HepG2 (cell line): ENCODE results near the gene CTSA. TPM values are rescaled to one million over a fixed set of nuclear protein-coding genes. Genes with fewer than 3 reads are reported as not detected.

Experiments used
- ATRX ChIP-seq: sonication (generic); formaldehyde crosslinking; IDR thresholded peaks from 2 replicates; pipeline ENCODE4 v1.4.0; 2020; ENCODE audit warnings: missing genetic modification reagents, borderline replicate concordance
- BCL6 ChIP-seq: IDR thresholded peaks from 2 replicates; pipeline ENCODE4 v1.6.1; 2016; ENCODE audit warnings: missing genetic modification reagents, missing compliant biosample characterization
- EZH2 ChIP-seq: conservative IDR thresholded peaks from 2 replicates; pipeline ENCODE4 v1.6.1; 2012; ENCODE audit warnings: mild to moderate bottlenecking, low read depth, low read length, moderate library complexity
- FOXJ3 ChIP-seq: sonication (generic); formaldehyde crosslinking; IDR thresholded peaks from 2 replicates; pipeline ENCODE4 v1.4.0; 2020; ENCODE audit warnings: missing genetic modification reagents, mild to moderate bottlenecking, borderline replicate concordance
- GATAD1 ChIP-seq: IDR thresholded peaks from 2 replicates; pipeline ENCODE4 v1.6.1; 2016; ENCODE audit warnings: missing genetic modification reagents, missing compliant biosample characterization
- GLI4 ChIP-seq: sonication (generic); formaldehyde crosslinking; IDR thresholded peaks from 2 replicates; pipeline ENCODE4 v1.5.1; 2020; ENCODE audit warnings: missing genetic modification reagents, mild to moderate bottlenecking, moderate library complexity, borderline replicate concordance
- SKI ChIP-seq: fragments of 450-650 bp; IDR thresholded peaks from one replicate; pipeline ENCODE4 v1.6.1; 2018; ENCODE audit warnings: mild to moderate bottlenecking; ENCODE audit not compliant: partially characterized antibody
- U2AF1 ChIP-seq: fragments of 200-400 bp; formaldehyde crosslinking; optimal IDR thresholded peaks from 2 replicates; pipeline ENCODE3; 2017; ENCODE audit warnings: mild to moderate bottlenecking, low read depth, low read length
- ZMYM3 ChIP-seq: sonication (generic); formaldehyde crosslinking; IDR thresholded peaks from 2 replicates; pipeline ENCODE4 v1.5.1; 2020; ENCODE audit warnings: mild to moderate bottlenecking, missing genetic modification reagents
- ZNF850 ChIP-seq: sonication (generic); formaldehyde crosslinking; conservative IDR thresholded peaks from 2 replicates; pipeline ENCODE4 v1.9.0; 2021; ENCODE audit warnings: mild to moderate bottlenecking, missing genetic modification reagents
- polyA plus RNA-seq, 8 experiments: library from polyadenylated mRNA; depleted of rRNA in 3 of 8; stranded (reverse) in 7 of 8; unstranded in 1 of 8; fragments of >200 nt; fragmentation: Illumina TruSeq in 4 of 8; extraction: Trizol in 4 of 8; gene quantifications; 2 replicates each; pipeline versions ENCODE4 v1.2.1 to v1.2.3, GENCODE V29; 2011 to 2016; ENCODE audit warnings: low read depth in 4 of 8, missing spikeins in 1 of 8, mixed read lengths in 1 of 8; ENCODE audit not compliant: insufficient read depth in 1 of 8
- total RNA-seq, 5 experiments: library from RNA; depleted of rRNA; stranded (reverse); fragments of >200 nt; fragmentation: Illumina TruSeq; extraction: Trizol; gene quantifications; 2 replicates each; pipeline ENCODE4 v1.2.3, GENCODE V29; 2016; ENCODE audit warnings: low read depth in 1 of 5
- TF ChIP-seq, protein P1 (sequence below): sonication (generic); formaldehyde crosslinking; IDR thresholded peaks from one replicate; pipeline ENCODE4 v1.5.1; 2020; ENCODE audit warnings: mild to moderate bottlenecking, missing genetic modification reagents; ENCODE audit errors: not compliant biosample characterization
- TF ChIP-seq, protein P2 (sequence below): sonication (generic); formaldehyde crosslinking; IDR thresholded peaks from 2 replicates; pipeline ENCODE4 v1.4.0; 2020; ENCODE audit warnings: mild to moderate bottlenecking, missing genetic modification reagents
- TF ChIP-seq, protein P3 (sequence below): IDR thresholded peaks from 2 replicates; pipeline ENCODE4 v1.6.1; 2018; ENCODE audit warnings: missing genetic modification reagents
- TF ChIP-seq, protein P4 (sequence below): sonication (generic); formaldehyde crosslinking; IDR thresholded peaks from 2 replicates; pipeline ENCODE4 v1.5.0; 2020; ENCODE audit warnings: mild to moderate bottlenecking, missing genetic modification reagents

CTSA gene
- total and polyA plus RNA-seq, 2 of the 13 experiments (the other 11 are each of a cell fraction or from before 2014, with no cell fraction given), result 202 to 231 TPM

DNA sequence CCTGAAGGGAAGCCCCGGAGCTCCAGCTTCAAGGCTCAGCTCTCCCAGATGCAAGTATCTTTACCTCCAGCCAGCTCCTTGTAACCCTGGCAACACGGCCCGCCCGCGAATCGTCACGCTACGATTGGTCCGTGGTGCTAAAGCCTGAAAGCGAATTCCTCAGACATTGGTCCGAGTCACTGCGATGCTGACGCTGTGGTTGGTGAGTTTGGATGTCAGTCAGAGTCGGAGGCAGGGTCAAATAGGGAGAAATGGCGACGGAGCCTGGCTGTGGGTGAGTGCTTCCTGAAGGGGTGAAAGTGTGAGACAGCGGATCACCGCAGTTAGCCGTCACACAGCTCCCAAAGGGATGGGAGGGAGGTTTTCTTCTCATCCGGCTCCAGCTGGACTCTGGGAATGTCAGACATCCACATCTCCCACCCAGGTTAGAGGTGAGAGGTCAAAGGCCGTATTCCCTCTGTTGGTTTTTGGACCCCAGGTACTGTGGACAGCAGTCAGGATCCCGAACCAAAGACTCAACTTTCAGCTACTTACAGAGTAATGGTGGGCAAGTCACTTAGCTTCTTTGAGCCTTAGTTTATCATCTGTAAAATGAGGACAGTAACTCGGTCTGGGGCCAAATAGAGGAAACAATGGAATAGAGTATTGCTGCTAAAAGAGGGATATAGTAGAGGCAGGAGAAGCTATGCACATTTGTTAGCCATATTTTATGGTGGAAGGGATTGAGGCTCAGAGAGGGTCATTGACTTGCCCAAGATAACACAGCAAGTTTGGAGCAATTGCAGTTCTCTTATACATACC lies 9.9 kb upstream of the CTSA start, which contains the start of gene ZSWIM1 (continued):
- TF ChIP-seq, protein P1, sequence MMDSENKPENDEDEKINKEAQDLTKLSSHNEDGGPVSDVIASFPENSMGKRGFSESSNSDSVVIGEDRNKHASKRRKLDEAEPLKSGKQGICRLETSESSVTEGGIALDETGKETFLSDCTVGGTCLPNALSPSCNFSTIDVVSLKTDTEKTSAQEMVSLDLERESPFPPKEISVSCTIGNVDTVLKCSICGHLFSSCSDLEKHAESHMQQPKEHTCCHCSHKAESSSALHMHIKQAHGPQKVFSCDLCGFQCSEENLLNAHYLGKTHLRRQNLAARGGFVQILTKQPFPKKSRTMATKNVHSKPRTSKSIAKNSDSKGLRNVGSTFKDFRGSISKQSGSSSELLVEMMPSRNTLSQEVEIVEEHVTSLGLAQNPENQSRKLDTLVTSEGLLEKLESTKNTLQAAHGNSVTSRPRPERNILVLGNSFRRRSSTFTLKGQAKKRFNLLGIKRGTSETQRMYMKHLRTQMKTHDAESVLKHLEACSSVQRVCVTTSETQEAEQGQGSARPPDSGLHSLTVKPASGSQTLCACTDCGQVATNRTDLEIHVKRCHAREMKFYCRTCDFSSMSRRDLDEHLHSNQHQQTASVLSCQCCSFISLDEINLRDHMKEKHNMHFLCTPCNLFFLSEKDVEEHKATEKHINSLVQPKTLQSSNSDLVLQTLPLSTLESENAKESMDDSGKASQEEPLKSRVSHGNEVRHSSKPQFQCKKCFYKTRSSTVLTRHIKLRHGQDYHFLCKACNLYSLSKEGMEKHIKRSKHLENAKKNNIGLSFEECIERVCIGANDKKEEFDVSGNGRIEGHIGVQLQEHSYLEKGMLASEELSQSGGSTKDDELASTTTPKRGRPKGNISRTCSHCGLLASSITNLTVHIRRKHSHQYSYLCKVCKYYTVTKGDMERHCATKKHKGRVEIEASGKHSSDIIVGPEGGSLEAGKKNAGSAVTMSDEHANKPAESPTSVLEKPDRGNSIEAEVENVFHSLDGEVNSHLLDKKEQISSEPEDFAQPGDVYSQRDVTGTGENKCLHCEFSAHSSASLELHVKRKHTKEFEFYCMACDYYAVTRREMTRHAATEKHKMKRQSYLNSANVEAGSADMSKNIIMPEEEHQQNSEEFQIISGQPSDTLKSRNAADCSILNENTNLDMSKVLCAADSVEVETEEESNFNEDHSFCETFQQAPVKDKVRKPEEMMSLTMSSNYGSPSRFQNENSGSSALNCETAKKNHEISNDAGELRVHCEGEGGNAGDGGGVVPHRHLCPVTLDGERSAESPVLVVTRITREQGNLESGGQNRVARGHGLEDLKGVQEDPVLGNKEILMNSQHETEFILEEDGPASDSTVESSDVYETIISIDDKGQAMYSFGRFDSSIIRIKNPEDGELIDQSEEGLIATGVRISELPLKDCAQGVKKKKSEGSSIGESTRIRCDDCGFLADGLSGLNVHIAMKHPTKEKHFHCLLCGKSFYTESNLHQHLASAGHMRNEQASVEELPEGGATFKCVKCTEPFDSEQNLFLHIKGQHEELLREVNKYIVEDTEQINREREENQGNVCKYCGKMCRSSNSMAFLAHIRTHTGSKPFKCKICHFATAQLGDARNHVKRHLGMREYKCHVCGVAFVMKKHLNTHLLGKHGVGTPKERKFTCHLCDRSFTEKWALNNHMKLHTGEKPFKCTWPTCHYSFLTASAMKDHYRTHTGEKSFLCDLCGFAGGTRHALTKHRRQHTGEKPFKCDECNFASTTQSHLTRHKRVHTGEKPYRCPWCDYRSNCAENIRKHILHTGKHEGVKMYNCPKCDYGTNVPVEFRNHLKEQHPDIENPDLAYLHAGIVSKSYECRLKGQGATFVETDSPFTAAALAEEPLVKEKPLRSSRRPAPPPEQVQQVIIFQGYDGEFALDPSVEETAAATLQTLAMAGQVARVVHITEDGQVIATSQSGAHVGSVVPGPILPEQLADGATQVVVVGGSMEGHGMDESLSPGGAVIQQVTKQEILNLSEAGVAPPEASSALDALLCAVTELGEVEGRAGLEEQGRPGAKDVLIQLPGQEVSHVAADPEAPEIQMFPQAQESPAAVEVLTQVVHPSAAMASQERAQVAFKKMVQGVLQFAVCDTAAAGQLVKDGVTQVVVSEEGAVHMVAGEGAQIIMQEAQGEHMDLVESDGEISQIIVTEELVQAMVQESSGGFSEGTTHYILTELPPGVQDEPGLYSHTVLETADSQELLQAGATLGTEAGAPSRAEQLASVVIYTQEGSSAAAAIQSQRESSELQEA (CRISPR knock-in tag), result peak; percentile 66
- TF ChIP-seq, protein P2, sequence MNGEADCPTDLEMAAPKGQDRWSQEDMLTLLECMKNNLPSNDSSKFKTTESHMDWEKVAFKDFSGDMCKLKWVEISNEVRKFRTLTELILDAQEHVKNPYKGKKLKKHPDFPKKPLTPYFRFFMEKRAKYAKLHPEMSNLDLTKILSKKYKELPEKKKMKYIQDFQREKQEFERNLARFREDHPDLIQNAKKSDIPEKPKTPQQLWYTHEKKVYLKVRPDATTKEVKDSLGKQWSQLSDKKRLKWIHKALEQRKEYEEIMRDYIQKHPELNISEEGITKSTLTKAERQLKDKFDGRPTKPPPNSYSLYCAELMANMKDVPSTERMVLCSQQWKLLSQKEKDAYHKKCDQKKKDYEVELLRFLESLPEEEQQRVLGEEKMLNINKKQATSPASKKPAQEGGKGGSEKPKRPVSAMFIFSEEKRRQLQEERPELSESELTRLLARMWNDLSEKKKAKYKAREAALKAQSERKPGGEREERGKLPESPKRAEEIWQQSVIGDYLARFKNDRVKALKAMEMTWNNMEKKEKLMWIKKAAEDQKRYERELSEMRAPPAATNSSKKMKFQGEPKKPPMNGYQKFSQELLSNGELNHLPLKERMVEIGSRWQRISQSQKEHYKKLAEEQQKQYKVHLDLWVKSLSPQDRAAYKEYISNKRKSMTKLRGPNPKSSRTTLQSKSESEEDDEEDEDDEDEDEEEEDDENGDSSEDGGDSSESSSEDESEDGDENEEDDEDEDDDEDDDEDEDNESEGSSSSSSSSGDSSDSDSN (CRISPR knock-in tag), result peak; percentile 52
- peak; percentile 15; the same call in 1 of the 2 replicates for TF ChIP-seq BCL6 (CRISPR knock-in tag)
- peak; percentile 66 for TF ChIP-seq ZMYM3 (CRISPR knock-in tag)
- TF ChIP-seq ZNF850 (CRISPR knock-in tag), result no peak
- TF ChIP-seq FOXJ3 (CRISPR knock-in tag), result no peak
- TF ChIP-seq SKI, result peak; percentile 33
- TF ChIP-seq U2AF1, result no peak
- peak; percentile 85 for TF ChIP-seq GATAD1 (CRISPR knock-in tag)
- TF ChIP-seq ATRX (CRISPR knock-in tag), result no peak
- TF ChIP-seq GLI4, result peak; percentile 91
- TF ChIP-seq, protein P3, sequence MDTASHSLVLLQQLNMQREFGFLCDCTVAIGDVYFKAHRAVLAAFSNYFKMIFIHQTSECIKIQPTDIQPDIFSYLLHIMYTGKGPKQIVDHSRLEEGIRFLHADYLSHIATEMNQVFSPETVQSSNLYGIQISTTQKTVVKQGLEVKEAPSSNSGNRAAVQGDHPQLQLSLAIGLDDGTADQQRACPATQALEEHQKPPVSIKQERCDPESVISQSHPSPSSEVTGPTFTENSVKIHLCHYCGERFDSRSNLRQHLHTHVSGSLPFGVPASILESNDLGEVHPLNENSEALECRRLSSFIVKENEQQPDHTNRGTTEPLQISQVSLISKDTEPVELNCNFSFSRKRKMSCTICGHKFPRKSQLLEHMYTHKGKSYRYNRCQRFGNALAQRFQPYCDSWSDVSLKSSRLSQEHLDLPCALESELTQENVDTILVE (CRISPR knock-in tag), result no peak
- TF ChIP-seq EZH2, result no peak
- TF ChIP-seq, protein P4, sequence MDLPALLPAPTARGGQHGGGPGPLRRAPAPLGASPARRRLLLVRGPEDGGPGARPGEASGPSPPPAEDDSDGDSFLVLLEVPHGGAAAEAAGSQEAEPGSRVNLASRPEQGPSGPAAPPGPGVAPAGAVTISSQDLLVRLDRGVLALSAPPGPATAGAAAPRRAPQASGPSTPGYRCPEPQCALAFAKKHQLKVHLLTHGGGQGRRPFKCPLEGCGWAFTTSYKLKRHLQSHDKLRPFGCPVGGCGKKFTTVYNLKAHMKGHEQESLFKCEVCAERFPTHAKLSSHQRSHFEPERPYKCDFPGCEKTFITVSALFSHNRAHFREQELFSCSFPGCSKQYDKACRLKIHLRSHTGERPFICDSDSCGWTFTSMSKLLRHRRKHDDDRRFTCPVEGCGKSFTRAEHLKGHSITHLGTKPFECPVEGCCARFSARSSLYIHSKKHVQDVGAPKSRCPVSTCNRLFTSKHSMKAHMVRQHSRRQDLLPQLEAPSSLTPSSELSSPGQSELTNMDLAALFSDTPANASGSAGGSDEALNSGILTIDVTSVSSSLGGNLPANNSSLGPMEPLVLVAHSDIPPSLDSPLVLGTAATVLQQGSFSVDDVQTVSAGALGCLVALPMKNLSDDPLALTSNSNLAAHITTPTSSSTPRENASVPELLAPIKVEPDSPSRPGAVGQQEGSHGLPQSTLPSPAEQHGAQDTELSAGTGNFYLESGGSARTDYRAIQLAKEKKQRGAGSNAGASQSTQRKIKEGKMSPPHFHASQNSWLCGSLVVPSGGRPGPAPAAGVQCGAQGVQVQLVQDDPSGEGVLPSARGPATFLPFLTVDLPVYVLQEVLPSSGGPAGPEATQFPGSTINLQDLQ, result no peak
